HG03457 (cell line): ENCODE measurements around the gene GAGE12E.
"Not testable (repeated sequence)": the region's sequence is repeated elsewhere in the genome, so short reads cannot be mapped to it uniquely, and the experiment has no call there.

Source experiments
- ATAC-seq: cut with Tn5 transposase; IDR thresholded peaks from one replicate; pipeline ENCODE4 v1.9.1; 2021; ENCODE audit warnings: moderate number of reproducible peaks; ENCODE audit not compliant: unreplicated experiment

Gene GAGE12E, protein sequence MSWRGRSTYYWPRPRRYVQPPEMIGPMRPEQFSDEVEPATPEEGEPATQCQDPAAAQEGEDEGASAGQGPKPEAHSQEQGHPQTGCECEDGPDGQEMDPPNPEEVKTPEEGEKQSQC

GRCh38 chrX:49550989-49551388, at the start of gene GAGE12E:
Gene GAGE12E (plus strand): TSS chrX:49551289. CDS start chrX:49552444, 1,155 bp downstream.
- ATAC-seq: not testable (repeated sequence)

GRCh38 chrX:49531877-49532276, 19.2 kb upstream of the GAGE12E start, which contains the start of gene GAGE12C:
Gene GAGE12C (plus strand): TSS chrX:49532177. CDS start chrX:49533332, 1,155 bp downstream.
- ATAC-seq: not testable (repeated sequence)

DNA sequence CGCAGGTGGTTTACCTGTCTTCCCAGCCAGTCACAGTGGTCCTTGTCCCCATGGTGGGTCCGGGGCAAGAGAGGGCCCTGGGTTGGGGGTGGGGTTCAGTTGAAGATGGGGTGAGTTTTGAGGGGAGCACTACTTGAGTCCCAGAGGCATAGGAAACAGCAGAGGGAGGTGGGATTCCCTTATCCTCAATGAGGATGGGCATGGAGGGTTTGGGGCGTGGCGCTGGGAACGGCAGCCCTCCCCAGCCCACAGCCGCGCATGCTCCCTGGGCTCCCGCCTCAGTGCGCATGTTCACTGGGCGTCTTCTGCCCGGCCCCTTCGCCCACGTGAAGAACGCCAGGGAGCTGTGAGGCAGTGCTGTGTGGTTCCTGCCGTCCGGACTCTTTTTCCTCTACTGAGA, 9.7 kb upstream of the GAGE12E start, which contains the start of gene GAGE12D:
Gene GAGE12D, plus strand, starts transcription at position 301 of the 400 bp plus-strand sequence. CDS start 1,155 bp downstream, outside the sequence.
- ATAC-seq: not testable (repeated sequence)

- ATAC-seq: not testable (repeated sequence)
Observed at GRCh38 chrX:49560542-49560941, 9.5 kb downstream of the GAGE12E start, which contains the start of gene GAGE12F. Gene GAGE12F (plus strand): TSS chrX:49560842. CDS start chrX:49561997, 1,155 bp downstream.

GRCh38 chrX:49568728-49569127, 17.6 kb downstream of the GAGE12E start:
- not testable (repeated sequence) for ATAC-seq

GRCh38 chrX:49569152-49569551, 18.1 kb downstream of the GAGE12E start:
- not testable (repeated sequence) for ATAC-seq

- not testable (repeated sequence) for ATAC-seq
Observed at GRCh38 chrX:49570100-49570499, 19.0 kb downstream of the GAGE12E start, which contains the start of gene GAGE12G. Gene GAGE12G (plus strand): TSS chrX:49570400. CDS start chrX:49571555, 1,155 bp downstream.

- ATAC-seq: not testable (repeated sequence)
Observed at GRCh38 chrX:49579649-49580048, 28.6 kb downstream of the GAGE12E start, which contains the start of gene GAGE12H. Gene GAGE12H (plus strand): TSS chrX:49579949. CDS start chrX:49581104, 1,155 bp downstream.

- ATAC-seq: not testable (repeated sequence)
Observed at GRCh38 chrX:49589196-49589595, 38.1 kb downstream of the GAGE12E start, which contains the start of gene GAGE2A. Gene GAGE2A (plus strand): TSS chrX:49589496. CDS start chrX:49590651, 1,155 bp downstream.

DNA sequence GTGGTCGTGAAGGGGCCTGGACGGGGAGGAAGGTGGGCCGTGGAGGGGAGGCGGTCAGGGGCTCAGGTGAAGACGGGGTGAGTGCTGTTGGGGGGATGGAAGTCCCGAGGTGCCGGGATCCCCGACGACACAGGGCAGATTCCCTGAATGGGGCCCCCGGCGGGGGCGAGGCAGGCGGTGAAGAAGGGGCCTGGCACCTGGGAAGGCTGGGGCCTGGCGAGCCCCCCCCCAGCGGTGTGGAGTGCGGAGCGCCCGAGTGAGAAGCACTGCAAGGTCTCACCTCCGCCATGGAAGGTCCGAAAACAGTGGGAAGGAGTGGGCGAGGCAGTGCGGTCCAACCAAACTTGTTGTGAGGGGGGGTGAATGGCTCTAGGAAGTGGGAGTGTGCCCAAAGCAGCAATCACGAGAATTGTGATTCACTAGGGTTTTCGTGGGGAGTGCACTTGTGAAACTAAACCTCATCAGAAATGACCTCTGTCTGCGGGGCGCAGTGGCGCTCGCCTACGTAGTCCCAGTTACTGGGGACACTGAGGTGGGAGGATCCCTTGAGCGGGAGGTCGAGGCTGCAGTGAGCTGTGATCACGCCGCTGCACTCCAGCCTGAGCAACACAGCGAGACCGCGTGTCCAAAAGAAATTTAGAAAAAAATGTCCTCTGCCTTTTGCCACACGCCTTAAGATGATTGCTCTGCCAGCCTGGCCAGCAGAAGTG, 38.8 kb downstream of the GAGE12E start:
- ATAC-seq: not testable (repeated sequence)

DNA sequence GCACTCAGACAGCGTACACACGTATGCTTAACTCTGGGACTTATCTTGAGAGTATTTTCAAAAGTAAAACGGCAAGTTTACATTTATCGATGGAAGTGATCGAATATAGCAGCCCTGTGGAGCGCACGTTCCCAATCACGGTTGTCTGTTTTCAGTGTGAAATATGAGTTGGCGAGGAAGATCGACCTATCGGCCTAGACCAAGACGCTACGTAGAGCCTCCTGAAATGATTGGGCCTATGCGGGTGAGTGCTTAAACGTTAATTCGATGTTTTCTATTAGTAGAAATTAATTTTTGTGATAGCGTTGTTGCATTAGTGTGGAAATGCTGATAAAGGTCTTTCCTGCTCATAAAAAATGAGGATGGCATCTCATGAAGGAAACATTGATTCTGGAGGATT, 39.4 kb downstream of the GAGE12E start:
- ATAC-seq: not testable (repeated sequence)

- ATAC-seq: not testable (repeated sequence)
Observed at GRCh38 chrX:49598720-49599119, 47.6 kb downstream of the GAGE12E start, which contains the start of gene GAGE1. Gene GAGE1 (plus strand): TSS chrX:49599020. CDS start chrX:49600175, 1,155 bp downstream.
